ENCODE results near the gene RAB14. TPM values are rescaled to one million over a fixed set of nuclear protein-coding genes. Genes with fewer than 3 reads are reported as not detected.
"Not testable (repeated sequence)": the region's sequence is repeated elsewhere in the genome, so short reads cannot be mapped to it uniquely, and the experiment has no call there.

The RAB14 gene
- total RNA-seq, 1 donor from 2014 or later, result 62.2 TPM

DNA sequence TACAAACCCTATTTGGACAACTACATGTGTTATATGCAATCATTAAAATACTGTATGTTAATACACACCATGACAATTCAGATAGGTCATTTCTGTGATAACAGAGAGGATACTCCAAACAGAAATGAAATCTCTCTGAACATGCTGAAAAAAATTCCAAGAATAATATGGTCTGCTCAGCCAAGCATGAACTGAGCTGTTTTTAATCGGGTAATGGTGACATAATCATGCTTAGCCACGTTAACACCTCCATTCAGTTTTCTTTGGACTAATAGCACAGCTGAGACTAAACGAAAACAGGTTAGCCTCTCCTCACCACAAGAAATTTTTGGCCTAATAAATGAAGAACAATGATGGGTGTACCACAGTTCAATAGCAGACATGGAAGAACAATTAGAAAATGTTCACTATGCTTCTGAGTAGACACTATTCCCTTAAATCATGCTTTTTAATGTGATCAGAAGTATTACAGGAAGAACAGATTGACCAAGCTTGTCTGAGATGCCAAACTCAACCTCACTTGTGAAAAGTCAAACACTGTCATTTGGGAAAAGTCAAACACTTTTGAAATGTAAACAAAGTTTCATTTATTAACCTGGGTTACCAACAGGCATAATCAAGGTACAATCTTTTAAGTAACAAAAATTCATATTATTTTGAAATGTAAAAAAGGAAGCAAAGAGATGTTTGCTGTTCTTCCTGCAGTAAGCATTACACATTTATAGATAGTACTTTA, 19.4 kb downstream of the RAB14 start:
- Mint-ChIP-seq H3K4me3 (no peak overlapping the region), H3K9me3 (no peaks in the 10 kb centered on the region), H3K4me1 (peaks cover 26% of the 10 kb centered on the region), H3K36me3 (ENCODE audit: low read depth) (peaks cover 7% of the 10 kb centered on the region), H3K27me3 (ENCODE audit: low read depth) (no peaks in the 10 kb centered on the region), H3K27ac (ENCODE audit: unreplicated experiment) (no peak overlapping the region)
- DNase-seq (ENCODE audit: low read depth, low spot score), result no peak
- TF ChIP-seq, protein P1, sequence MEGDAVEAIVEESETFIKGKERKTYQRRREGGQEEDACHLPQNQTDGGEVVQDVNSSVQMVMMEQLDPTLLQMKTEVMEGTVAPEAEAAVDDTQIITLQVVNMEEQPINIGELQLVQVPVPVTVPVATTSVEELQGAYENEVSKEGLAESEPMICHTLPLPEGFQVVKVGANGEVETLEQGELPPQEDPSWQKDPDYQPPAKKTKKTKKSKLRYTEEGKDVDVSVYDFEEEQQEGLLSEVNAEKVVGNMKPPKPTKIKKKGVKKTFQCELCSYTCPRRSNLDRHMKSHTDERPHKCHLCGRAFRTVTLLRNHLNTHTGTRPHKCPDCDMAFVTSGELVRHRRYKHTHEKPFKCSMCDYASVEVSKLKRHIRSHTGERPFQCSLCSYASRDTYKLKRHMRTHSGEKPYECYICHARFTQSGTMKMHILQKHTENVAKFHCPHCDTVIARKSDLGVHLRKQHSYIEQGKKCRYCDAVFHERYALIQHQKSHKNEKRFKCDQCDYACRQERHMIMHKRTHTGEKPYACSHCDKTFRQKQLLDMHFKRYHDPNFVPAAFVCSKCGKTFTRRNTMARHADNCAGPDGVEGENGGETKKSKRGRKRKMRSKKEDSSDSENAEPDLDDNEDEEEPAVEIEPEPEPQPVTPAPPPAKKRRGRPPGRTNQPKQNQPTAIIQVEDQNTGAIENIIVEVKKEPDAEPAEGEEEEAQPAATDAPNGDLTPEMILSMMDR (conservative IDR thresholded peaks at IDR 0.05), result no peak

DNA sequence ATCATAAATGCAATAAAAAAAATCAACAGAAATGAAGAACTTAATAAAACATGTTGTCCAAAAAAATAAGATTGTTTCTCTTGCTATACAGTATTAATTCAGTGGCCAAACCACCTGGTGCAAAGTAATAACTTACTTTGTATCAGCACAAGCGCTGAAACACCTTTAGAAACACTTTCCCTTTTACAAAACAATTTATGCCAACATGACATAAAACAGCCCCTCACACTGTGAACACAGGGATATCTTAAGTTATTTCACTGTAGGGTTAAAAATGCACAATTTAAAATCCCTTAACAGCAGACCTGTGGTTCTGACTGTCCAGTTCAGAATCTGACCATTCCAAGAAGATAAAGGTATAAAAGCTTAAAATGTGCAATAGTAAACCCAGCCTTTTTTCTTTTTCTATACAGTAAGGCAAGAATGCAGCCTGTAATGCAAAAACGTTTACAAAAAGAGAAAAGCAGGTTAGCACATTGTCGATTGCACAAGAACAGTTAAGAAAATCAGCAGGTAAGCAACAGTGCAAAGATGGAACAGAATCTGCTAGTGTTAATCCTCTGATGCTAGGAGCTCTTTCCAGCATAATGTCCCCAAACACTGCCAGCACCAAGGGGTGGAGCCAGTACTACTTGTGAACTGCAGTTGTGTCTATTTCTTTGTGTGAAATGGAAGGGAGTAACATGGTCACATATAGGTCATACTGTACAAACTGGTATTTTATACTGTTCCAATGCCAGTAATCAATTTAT, 21.6 kb downstream of the RAB14 start:
- TF ChIP-seq, protein P1 (conservative IDR thresholded peaks at IDR 0.05), result no peak
- no peaks in the 10 kb centered on the region for H3K27me3 Mint-ChIP-seq (ENCODE audit: low read depth)
- no peaks in the 10 kb centered on the region for H3K9me3 Mint-ChIP-seq
- peaks cover 7% of the 10 kb centered on the region for H3K36me3 Mint-ChIP-seq (ENCODE audit: low read depth)
- H3K4me3 Mint-ChIP-seq, result no peak overlapping the region
- peaks cover 23% of the 10 kb centered on the region for H3K4me1 Mint-ChIP-seq
- no peak overlapping the region for H3K27ac Mint-ChIP-seq (ENCODE audit: unreplicated experiment)
- no peak for DNase-seq (ENCODE audit: low read depth, low spot score)

DNA sequence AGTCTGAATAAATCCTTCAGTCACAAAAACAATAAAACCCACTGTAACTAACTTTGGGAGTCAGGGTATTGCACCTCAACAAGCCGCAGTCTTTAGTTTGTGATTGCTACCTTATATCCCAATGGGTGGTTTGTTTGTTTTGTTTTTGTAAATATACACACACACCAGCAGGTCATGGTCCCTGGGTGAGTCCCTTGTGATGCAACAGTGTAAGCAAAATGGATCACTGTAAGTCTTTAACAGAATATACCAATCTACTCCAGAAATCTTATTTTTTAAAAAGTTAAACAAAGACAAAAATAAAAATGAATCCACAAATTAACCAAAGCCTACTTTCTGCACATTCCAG, 22.3 kb downstream of the RAB14 start:
- H3K27ac Mint-ChIP-seq (ENCODE audit: unreplicated experiment); H3K9me3 Mint-ChIP-seq; H3K4me3 Mint-ChIP-seq; H3K27me3 Mint-ChIP-seq (ENCODE audit: low read depth); DNase-seq (ENCODE audit: low read depth, low spot score): not testable (repeated sequence)
- Mint-ChIP-seq H3K4me1 (peaks cover 21% of the 10 kb centered on the region), H3K36me3 (ENCODE audit: low read depth) (peaks cover 14% of the 10 kb centered on the region)

DNA sequence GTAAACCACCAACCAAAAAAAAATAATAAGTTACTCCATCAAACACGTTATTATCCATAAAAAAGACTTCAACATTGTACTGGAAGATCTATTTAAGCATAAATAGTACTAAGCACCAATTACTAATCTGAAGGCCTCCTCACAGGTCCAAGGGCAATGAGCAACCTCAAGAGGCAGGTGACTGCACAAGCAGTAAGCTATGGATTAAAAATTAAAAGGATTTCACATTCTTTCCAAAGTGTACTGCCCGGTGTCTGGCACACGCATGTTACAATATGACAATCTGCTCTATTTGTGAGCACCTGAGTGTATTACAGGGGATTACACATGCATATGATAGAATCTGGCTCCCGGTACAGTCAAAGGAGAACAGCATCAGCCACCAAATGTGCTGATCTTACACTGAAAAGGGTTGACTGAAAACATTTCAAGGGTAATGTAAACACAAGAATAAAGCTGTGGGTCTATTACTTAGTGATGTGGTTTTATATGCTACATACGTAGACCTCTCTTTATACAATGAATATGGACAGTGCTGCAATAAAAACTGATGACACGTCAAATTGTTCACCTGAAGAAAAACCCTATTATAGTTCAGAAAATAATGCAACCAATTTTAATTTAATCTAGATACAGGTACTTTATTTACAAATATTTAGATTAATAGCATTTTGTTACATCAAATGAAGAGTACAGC, 22.8 kb downstream of the RAB14 start:
- Mint-ChIP-seq H3K4me1 (peaks cover 21% of the 10 kb centered on the region), H3K27me3 (ENCODE audit: low read depth) (no peaks in the 10 kb centered on the region), H3K27ac (ENCODE audit: unreplicated experiment) (no peak overlapping the region), H3K36me3 (ENCODE audit: low read depth) (peaks cover 16% of the 10 kb centered on the region), H3K9me3 (no peaks in the 10 kb centered on the region), H3K4me3 (no peak overlapping the region)
- no peak for DNase-seq (ENCODE audit: low read depth, low spot score)
- TF ChIP-seq, protein P1 (conservative IDR thresholded peaks at IDR 0.05), result no peak

DNA sequence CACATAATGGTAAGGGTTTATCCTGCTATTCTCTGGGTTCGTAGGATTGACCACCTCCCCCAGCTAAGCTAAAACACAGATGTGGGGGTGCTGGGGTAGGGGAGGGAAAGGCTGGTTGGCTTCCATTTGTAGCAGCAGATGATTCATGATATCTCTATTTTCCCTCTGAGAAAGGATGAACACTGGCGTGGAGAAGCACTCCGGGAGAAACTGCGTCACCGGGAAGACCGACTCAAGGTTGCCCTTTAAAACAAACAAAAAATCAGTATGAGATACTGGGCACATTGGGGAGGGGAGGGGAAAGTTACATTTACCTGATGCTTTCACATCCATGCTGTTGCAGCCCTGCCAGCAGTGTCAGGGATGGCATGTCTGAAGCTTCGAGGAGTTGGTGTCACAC, 28.2 kb downstream of the RAB14 start:
- no peak overlapping the region for H3K27ac Mint-ChIP-seq (ENCODE audit: unreplicated experiment)
- H3K27me3 Mint-ChIP-seq (ENCODE audit: low read depth), result no peaks in the 10 kb centered on the region
- no peaks in the 10 kb centered on the region for H3K4me1 Mint-ChIP-seq
- no peaks in the 10 kb centered on the region for H3K9me3 Mint-ChIP-seq
- TF ChIP-seq, protein P1 (conservative IDR thresholded peaks at IDR 0.05), result no peak
- no peak overlapping the region for H3K4me3 Mint-ChIP-seq
- peaks cover 22% of the 10 kb centered on the region for H3K36me3 Mint-ChIP-seq (ENCODE audit: low read depth)
- no peak for DNase-seq (ENCODE audit: low read depth, low spot score)

Data from neural crest cell (in vitro differentiated cells).